ENCODE results near the gene MRPL40. TPM values are rescaled to one million over a fixed set of nuclear protein-coding genes. Genes with fewer than 3 reads are reported as not detected.

The MRPL40 gene
- total and polyA plus RNA-seq, 2 donors (not counting 3 experiments of a cell fraction or from before 2014, with no cell fraction given), result 17.5 to 27.4 TPM

- Histone ChIP-seq H2AFZ (ENCODE audit: low read depth, low read length) (no peak overlapping the region), H3K9ac (replicated peaks; ENCODE audit: extremely low read depth, insufficient read depth, low read length) (no peak overlapping the region), H3K4me3 (replicated peaks in 1 of 3; ENCODE audit: insufficient read depth in 1 of 3, low read depth in 1 of 3, low read length in 3 of 3) (no peak overlapping the region), H3K27ac (ENCODE audit: insufficient read depth, low read depth, low read length) (no peak overlapping the region), H3K27me3 (ENCODE audit: control insufficient read depth in 2 of 2, insufficient read depth in 2 of 2, low read length in 2 of 2) (no peaks in the 10 kb centered on the region), H3K4me1 (ENCODE audit: control insufficient read depth, extremely low read depth, insufficient read depth, low read length) (no peaks in the 10 kb centered on the region), H4K20me1 (replicated peaks; ENCODE audit: control insufficient read depth, extremely low read depth, insufficient read depth, low read length) (peaks cover 2% of the 10 kb centered on the region), H3K9me1 (replicated peaks; ENCODE audit: control insufficient read depth, extremely low read depth, insufficient read depth, low read length) (no peaks in the 10 kb centered on the region), H3K36me3 (ENCODE audit: control insufficient read depth in 2 of 2, extremely low read depth in 1 of 2, insufficient read depth in 2 of 2, low read length in 2 of 2) (peaks cover 46 to 73% of the 10 kb centered on the region in 2 experiments), H3K9me3 (replicated peaks; ENCODE audit: control insufficient read depth, insufficient read depth, low read length) (no peaks in the 10 kb centered on the region), H3K79me2 (ENCODE audit: control insufficient read depth, insufficient read depth, low read length) (peaks cover 6% of the 10 kb centered on the region), H3K4me2 (ENCODE audit: insufficient read depth, low read length) (no peak overlapping the region)
- POLR2A ChIA-PET, result no interaction called here
- TF ChIP-seq POLR2A (IDR thresholded peaks at IDR 0.05; ENCODE audit: low read depth, low read length), result no peak
- FAIRE-seq, result no peak
- intact Hi-C loops (cut with micrococcal nuclease), result no loop called here
- dilution Hi-C loops (cut with MboI; ENCODE audit: extremely low pct_ligation_motif_present, low sequenced_read_pairs), result no loop called here
- DNase-seq (ENCODE audit: low read depth, low spot score), result no peak
- CTCF ChIA-PET, result interaction anchor here (3.7 kb wide), 1 partner anchor 11 kb away, joined by 12 read pairs; no protein-coding TSS in a partner anchor
- no TSS peak for BruUV-seq (replicated peaks)
Observed at GRCh38 chr22:19466848-19467752, 34.8 kb downstream of the MRPL40 start.

- CTCF ChIA-PET, result interaction anchor here (2.1 to 3.7 kb wide), 2 partner anchors 10 to 162 kb away, joined by 6 to 12 read pairs; no protein-coding TSS in a partner anchor
- intact Hi-C loops (cut with micrococcal nuclease), result no loop called here
- no peaks in the 10 kb centered on the region for H3K9me3 ChIP-seq (replicated peaks; ENCODE audit: control insufficient read depth, insufficient read depth, low read length)
- H3K27me3 ChIP-seq (ENCODE audit: control insufficient read depth in 2 of 2, insufficient read depth in 2 of 2, low read length in 2 of 2), result no peaks in the 10 kb centered on the region
- TF ChIP-seq POLR2AphosphoS5 (IDR thresholded peaks at IDR 0.05; ENCODE audit: insufficient read depth, low read depth, low read length), result no peak
- TF ChIP-seq JUN (IDR thresholded peaks at IDR 0.05; ENCODE audit: borderline replicate concordance, insufficient read depth, insufficient read length, low read depth), result no peak
- no peak for TF ChIP-seq FOS (IDR thresholded peaks at IDR 0.05; ENCODE audit: borderline replicate concordance, insufficient read depth, low read length)
- DNase-seq (ENCODE audit: low read depth, low spot score) (no peak), FAIRE-seq (no peak)
- H3K79me2 ChIP-seq (ENCODE audit: control insufficient read depth, insufficient read depth, low read length), result peaks cover 6% of the 10 kb centered on the region
- no peak overlapping the region for H2AFZ ChIP-seq (ENCODE audit: low read depth, low read length)
- H4K20me1 ChIP-seq (replicated peaks; ENCODE audit: control insufficient read depth, extremely low read depth, insufficient read depth, low read length), result peaks cover 2% of the 10 kb centered on the region
- no peaks in the 10 kb centered on the region for H3K9me1 ChIP-seq (replicated peaks; ENCODE audit: control insufficient read depth, extremely low read depth, insufficient read depth, low read length)
- H3K9ac ChIP-seq (replicated peaks; ENCODE audit: extremely low read depth, insufficient read depth, low read length), result no peak overlapping the region
- no TSS peak for BruUV-seq (replicated peaks)
- no peak overlapping the region for H3K4me2 ChIP-seq (ENCODE audit: insufficient read depth, low read length)
- POLR2A ChIA-PET, result no interaction called here
- H3K36me3 ChIP-seq (ENCODE audit: control insufficient read depth in 2 of 2, extremely low read depth in 1 of 2, insufficient read depth in 2 of 2, low read length in 2 of 2), result peaks cover 52 to 76% of the 10 kb centered on the region in 2 experiments
- H3K4me3 ChIP-seq (replicated peaks in 1 of 3; ENCODE audit: insufficient read depth in 1 of 3, low read depth in 1 of 3, low read length in 3 of 3), result no peak overlapping the region
- H3K4me1 ChIP-seq (ENCODE audit: control insufficient read depth, extremely low read depth, insufficient read depth, low read length), result no peaks in the 10 kb centered on the region
- no peak overlapping the region for H3K27ac ChIP-seq (ENCODE audit: insufficient read depth, low read depth, low read length)
- dilution Hi-C loops (cut with MboI; ENCODE audit: extremely low pct_ligation_motif_present, low sequenced_read_pairs), result no loop called here
Observed at GRCh38 chr22:19467912-19468311, 35.6 kb downstream of the MRPL40 start.

Measured in endothelial cell of umbilical vein (primary cell).